ENCODE data around the gene TBATA. TPM values are rescaled to one million over a fixed set of nuclear protein-coding genes. Genes with fewer than 3 reads are reported as not detected.

Gene TBATA
- total and polyA plus RNA-seq, 2 donors from 2014 or later: 1.9 TPM; not detected in 1

- Histone ChIP-seq H3K9me3 (ENCODE audit: control insufficient read depth in 2 of 3, insufficient read depth in 1 of 3, low read length in 3 of 3) (no peaks in the 10 kb centered on the region), H3K4me3 (ENCODE audit: low read length in 3 of 3) (no peak overlapping the region), H3K36me3 (ENCODE audit: control insufficient read depth in 2 of 3, insufficient read depth in 3 of 3, low read length in 3 of 3) (no peaks in the 10 kb centered on the region), H3K27me3 (ENCODE audit: control insufficient read depth, insufficient read depth, low read length) (no peaks in the 10 kb centered on the region), H3K27ac (ENCODE audit: low read depth in 2 of 2, low read length in 2 of 2) (no peak overlapping the region), H3K4me1 (ENCODE audit: control insufficient read depth in 2 of 3, insufficient read depth in 2 of 3, low read depth in 1 of 3, low read length in 3 of 3) (peaks cover 0 to 5% (median 0%) of the 10 kb centered on the region in 3 donors), H3K9ac (ENCODE audit: low read length in 3 of 3) (no peak overlapping the region)
- FAIRE-seq (no peak), DNase-seq (no peak)
- intact Hi-C loops (cut with DNase I): no loop called here
- no peak for TF ChIP-seq CTCF (IDR thresholded peaks at IDR 0.05; ENCODE audit: borderline replicate concordance, extremely low read depth, insufficient read depth)
These were observed 3.6 kb downstream of the TBATA start for GRCh38 chr10:70781461-70782051.

- no peak for TF ChIP-seq CTCF (IDR thresholded peaks at IDR 0.05; ENCODE audit: borderline replicate concordance, extremely low read depth, insufficient read depth)
- H3K27me3 ChIP-seq (ENCODE audit: control insufficient read depth, insufficient read depth, low read length): no peaks in the 10 kb centered on the region
- FAIRE-seq: no peak
These were observed 4.4 kb downstream of the TBATA start for GRCh38 chr10:70780772-70781171.

GRCh38 chr10:70780370-70780760 is 4.8 kb downstream of the TBATA start:
- DNase-seq (no peak), FAIRE-seq (no peak)
- Histone ChIP-seq H3K4me3 (ENCODE audit: low read length in 3 of 3) (no peak overlapping the region), H3K36me3 (ENCODE audit: control insufficient read depth in 2 of 3, insufficient read depth in 3 of 3, low read length in 3 of 3) (no peaks in the 10 kb centered on the region), H3K9me3 (ENCODE audit: control insufficient read depth in 2 of 3, insufficient read depth in 1 of 3, low read length in 3 of 3) (no peaks in the 10 kb centered on the region), H3K9ac (ENCODE audit: low read length in 3 of 3) (no peak overlapping the region), H3K27me3 (ENCODE audit: control insufficient read depth, insufficient read depth, low read length) (no peaks in the 10 kb centered on the region), H3K27ac (ENCODE audit: low read depth in 2 of 2, low read length in 2 of 2) (no peak overlapping the region), H3K4me1 (ENCODE audit: control insufficient read depth in 2 of 3, insufficient read depth in 2 of 3, low read depth in 1 of 3, low read length in 3 of 3) (peaks cover 0 to 13% (median 7%) of the 10 kb centered on the region in 3 donors)
- no peak for TF ChIP-seq CTCF (IDR thresholded peaks at IDR 0.05; ENCODE audit: borderline replicate concordance, extremely low read depth, insufficient read depth)
- intact Hi-C loops (cut with DNase I): no loop called here

More at GRCh38 chr10:70780772-70781171, 4.4 kb downstream of the TBATA start:
- no peaks in the 10 kb centered on the region for H3K9me3 ChIP-seq (ENCODE audit: control insufficient read depth in 2 of 3, insufficient read depth in 1 of 3, low read length in 3 of 3)
- no peaks in the 10 kb centered on the region for H3K36me3 ChIP-seq (ENCODE audit: control insufficient read depth in 2 of 3, insufficient read depth in 3 of 3, low read length in 3 of 3)
- DNase-seq: no peak
- no peak overlapping the region for H3K4me3 ChIP-seq (ENCODE audit: low read length in 3 of 3)
- peaks cover 0 to 10% (median 3%) of the 10 kb centered on the region in 3 donors for H3K4me1 ChIP-seq (ENCODE audit: control insufficient read depth in 2 of 3, insufficient read depth in 2 of 3, low read depth in 1 of 3, low read length in 3 of 3)
- H3K27ac ChIP-seq (ENCODE audit: low read depth in 2 of 2, low read length in 2 of 2): no peak overlapping the region
- no peak overlapping the region for H3K9ac ChIP-seq (ENCODE audit: low read length in 3 of 3)
- intact Hi-C loops (cut with DNase I): no loop called here

Measured in kidney (tissue), 14 donors.